Measurements from ENCODE around the gene ENPEP. TPM values are rescaled to one million over a fixed set of nuclear protein-coding genes. Genes with fewer than 3 reads are reported as not detected.
"Not testable (repeated sequence)": the region's sequence is repeated elsewhere in the genome, so short reads cannot be mapped to it uniquely, and the experiment has no call there.

ENPEP gene
- total and polyA plus RNA-seq, 5 donors: 2.5 to 6.8 (median 3.1) TPM

DNA sequence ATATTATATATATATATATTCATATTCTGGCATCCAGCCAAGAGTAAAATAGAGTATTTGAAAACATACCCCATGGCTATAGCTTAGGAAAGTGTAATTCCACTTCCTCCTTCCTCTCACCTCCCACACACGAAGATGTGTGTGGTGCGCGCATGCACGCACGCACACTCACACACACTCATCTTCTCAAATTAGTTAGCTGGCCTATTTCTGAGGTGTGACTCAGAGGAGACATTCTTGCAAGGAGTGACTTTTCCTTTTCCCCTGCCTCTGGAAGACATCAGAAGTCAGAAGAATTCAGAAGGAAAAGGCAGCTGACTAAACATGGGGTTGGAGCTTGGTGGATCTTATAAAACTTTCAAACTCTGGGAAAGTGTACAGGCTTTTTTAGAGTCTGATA is 8.8 kb downstream of the ENPEP start:
- no peak for DNase-seq
- peak in 1 of 2 donors; percentile 64 for ATAC-seq
- H3K27ac ChIP-seq (ENCODE audit: low read length): no peak overlapping the region
- intact Hi-C loops (cut with DNase I): no loop called here
- WGBS: 35% methylated on average over 5 of the region's 5 CpGs
- no peaks in the 10 kb centered on the region for H3K4me1 ChIP-seq (ENCODE audit: control insufficient read depth, insufficient read depth, low read length)
- no peaks in the 10 kb centered on the region for H3K9me3 ChIP-seq (ENCODE audit: control insufficient read depth, low read length)
- H3K27me3 ChIP-seq (ENCODE audit: control insufficient read depth, insufficient read depth): no peaks in the 10 kb centered on the region
- H3K4me3 ChIP-seq (ENCODE audit: low read length): no peak overlapping the region

DNA sequence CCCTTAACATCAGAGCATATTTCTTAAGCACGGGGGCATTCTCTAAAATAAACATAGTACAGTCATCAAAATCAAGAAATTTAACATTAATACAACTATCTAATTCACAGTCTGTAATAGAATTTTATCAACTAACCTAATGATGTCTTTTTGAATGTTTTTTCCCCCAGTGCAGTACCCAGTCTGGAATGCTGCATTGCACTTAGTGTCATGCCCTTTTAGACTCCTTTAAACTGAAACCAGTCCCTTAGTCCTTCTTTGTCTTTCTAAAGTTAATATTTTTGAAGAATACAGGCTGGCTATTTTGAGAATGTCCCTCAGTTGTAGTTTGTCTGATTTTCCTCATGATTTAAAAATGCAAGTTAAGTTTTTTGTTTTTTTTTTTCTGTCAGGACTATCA is 9.5 kb downstream of the ENPEP start:
- Histone ChIP-seq H3K9me3 (ENCODE audit: control insufficient read depth, low read length) (no peaks in the 10 kb centered on the region), H3K27me3 (ENCODE audit: control insufficient read depth, insufficient read depth) (no peaks in the 10 kb centered on the region), H3K4me3 (ENCODE audit: low read length) (no peak overlapping the region), H3K27ac (ENCODE audit: low read length) (no peak overlapping the region), H3K4me1 (ENCODE audit: control insufficient read depth, insufficient read depth, low read length) (no peaks in the 10 kb centered on the region)
- DNase-seq (no peak), ATAC-seq (no peak)
- WGBS: 50% methylated on average over 1 of the region's 1 CpG
- intact Hi-C loops (cut with DNase I): no loop called here

DNA sequence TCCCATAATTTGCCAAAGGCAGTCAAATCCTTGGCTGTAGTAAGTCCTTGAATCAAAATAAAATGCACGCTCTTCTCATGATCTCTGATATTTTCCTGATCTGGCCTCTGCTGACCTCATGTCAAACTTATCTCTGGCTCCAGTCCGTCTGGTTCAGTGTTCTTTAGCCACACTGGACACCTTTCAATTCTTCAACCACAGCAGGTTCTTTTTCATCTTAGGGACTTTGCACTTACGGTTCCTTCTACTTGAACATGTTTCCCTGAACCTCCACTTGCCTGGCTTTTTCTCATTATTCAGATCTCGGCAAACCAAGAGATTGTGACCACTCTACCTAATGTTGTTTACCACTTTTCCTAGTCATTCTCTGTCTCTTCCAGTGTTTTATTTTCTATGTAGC is 10.3 kb downstream of the ENPEP start:
- 39% methylated on average over 4 of the region's 4 CpGs for WGBS
- ATAC-seq (no peak), DNase-seq (no peak)
- H3K9me3 ChIP-seq (ENCODE audit: control insufficient read depth, low read length): no peaks in the 10 kb centered on the region
- no peak overlapping the region for H3K4me3 ChIP-seq (ENCODE audit: low read length)
- H3K4me1 ChIP-seq (ENCODE audit: control insufficient read depth, insufficient read depth, low read length): no peaks in the 10 kb centered on the region
- intact Hi-C loops (cut with DNase I): no loop called here
- H3K27me3 ChIP-seq (ENCODE audit: control insufficient read depth, insufficient read depth): no peaks in the 10 kb centered on the region
- H3K27ac ChIP-seq (ENCODE audit: low read length): no peak overlapping the region

DNA sequence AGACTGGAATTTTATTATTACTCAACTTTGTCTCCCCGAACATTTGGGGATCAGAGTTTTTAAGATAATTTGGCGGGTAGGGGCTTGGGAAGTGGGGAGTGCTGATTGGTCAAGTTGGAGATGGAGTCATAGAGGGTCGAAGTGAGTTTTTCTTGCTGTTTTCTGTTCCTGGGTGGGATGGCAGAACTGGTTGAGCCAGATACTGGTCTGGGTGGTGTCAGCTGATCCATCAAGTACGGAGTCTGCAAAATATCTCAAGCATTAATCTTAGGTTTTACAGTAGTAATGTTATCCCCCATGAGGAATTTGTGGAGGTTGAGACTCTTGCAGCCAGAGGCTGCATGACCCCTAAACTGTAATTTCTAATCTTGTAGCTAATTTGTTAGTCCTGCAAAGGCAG is 10.9 kb downstream of the ENPEP start:
- DNase-seq; intact Hi-C loops (cut with DNase I); H3K4me1 ChIP-seq (ENCODE audit: control insufficient read depth, insufficient read depth, low read length); ATAC-seq; H3K27ac ChIP-seq (ENCODE audit: low read length); H3K27me3 ChIP-seq (ENCODE audit: control insufficient read depth, insufficient read depth); H3K4me3 ChIP-seq (ENCODE audit: low read length); H3K9me3 ChIP-seq (ENCODE audit: control insufficient read depth, low read length): not testable (repeated sequence)
- 76% methylated on average over 4 of the region's 4 CpGs for WGBS

DNA sequence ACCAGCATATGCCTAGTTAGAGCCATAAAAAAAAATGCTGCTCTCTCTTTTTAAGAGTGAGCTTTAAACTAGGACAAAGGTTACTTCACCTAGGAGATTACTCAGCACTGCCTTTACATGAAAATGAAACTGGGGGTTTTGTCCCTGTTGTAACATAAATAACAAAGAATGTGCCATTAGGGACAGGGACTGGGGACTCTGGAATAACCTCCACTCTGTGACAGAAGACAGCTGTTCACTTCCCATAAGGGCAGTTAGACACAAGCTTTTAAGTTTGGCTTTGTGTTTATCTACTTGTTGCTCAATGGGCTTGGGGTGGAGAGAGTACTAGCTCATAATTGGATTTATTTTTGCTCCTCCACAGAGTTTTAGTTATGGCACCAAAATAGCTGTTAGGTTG is 11.9 kb downstream of the ENPEP start:
- Histone ChIP-seq H3K9me3 (ENCODE audit: control insufficient read depth, low read length) (no peaks in the 10 kb centered on the region), H3K27me3 (ENCODE audit: control insufficient read depth, insufficient read depth) (no peaks in the 10 kb centered on the region), H3K4me3 (ENCODE audit: low read length) (no peak overlapping the region), H3K27ac (ENCODE audit: low read length) (no peak overlapping the region), H3K4me1 (ENCODE audit: control insufficient read depth, insufficient read depth, low read length) (no peaks in the 10 kb centered on the region)
- no peak for DNase-seq
- intact Hi-C loops (cut with DNase I): no loop called here
- ATAC-seq: peak; percentile 82 to 91

DNA sequence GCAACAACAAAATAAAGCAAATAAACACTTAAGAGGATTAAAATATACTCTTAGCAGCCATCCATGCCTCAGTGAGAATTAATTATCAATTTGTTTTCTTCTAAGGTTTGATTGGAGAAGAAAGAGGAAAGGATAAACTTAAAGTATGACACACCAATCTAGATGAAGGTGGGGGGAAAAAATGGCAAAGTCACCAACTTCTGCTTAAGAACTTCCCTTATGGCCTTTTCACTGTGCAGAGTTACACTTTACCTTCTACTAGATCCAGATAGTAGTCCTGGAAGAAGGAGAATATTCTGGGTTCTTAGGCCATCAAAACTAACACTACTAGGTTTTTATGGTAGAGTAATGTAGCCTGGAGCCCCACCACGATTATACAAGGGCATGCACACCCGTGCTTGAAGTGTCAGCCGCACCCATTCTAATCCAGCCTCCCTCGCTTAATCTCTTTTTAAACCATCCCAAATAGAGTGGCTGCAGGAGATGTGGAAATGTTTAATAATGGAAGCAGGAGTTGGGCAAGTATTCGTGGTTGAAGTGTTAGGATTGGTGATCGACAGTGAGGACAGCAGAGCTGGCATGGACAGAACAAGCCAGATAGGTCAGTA is 14.1 kb downstream of the ENPEP start:
- 65% methylated on average over 6 of the region's 6 CpGs for WGBS
- intact Hi-C loops (cut with DNase I): no loop called here
- Histone ChIP-seq H3K4me1 (ENCODE audit: control insufficient read depth, insufficient read depth, low read length) (no peaks in the 10 kb centered on the region), H3K4me3 (ENCODE audit: low read length) (no peak overlapping the region), H3K27ac (ENCODE audit: low read length) (no peak overlapping the region), H3K27me3 (ENCODE audit: control insufficient read depth, insufficient read depth) (no peaks in the 10 kb centered on the region), H3K9me3 (ENCODE audit: control insufficient read depth, low read length) (no peaks in the 10 kb centered on the region)
- no peak for DNase-seq
- no peak for ATAC-seq

DNA sequence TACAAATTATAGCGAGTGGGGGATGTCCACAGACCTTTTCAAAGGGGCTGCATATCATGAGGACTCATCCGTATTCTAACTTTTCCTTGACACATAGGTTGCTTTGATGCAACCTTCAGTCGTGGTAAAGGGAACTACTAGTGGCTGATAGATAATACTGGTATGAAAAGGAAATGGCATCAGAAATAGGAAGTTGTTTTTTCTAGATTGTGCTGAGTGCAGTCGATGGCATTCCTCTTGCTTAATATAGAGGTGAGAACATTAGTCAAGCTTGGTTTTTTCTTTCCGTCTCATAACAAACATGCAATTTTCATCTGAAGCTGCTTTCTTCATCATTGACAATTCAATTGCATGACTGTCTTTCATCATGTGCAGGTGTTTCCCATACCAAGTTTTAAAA is 16.6 kb downstream of the ENPEP start:
- no peaks in the 10 kb centered on the region for H3K27me3 ChIP-seq (ENCODE audit: control insufficient read depth, insufficient read depth)
- DNase-seq (no peak), ATAC-seq (no peak)
- H3K4me1 ChIP-seq (ENCODE audit: control insufficient read depth, insufficient read depth, low read length): no peaks in the 10 kb centered on the region
- H3K27ac ChIP-seq (ENCODE audit: low read length): no peak overlapping the region
- H3K4me3 ChIP-seq (ENCODE audit: low read length): no peak overlapping the region
- intact Hi-C loops (cut with DNase I): no loop called here
- H3K9me3 ChIP-seq (ENCODE audit: control insufficient read depth, low read length): no peaks in the 10 kb centered on the region
- WGBS: 63% methylated on average over 5 of the region's 5 CpGs

DNA sequence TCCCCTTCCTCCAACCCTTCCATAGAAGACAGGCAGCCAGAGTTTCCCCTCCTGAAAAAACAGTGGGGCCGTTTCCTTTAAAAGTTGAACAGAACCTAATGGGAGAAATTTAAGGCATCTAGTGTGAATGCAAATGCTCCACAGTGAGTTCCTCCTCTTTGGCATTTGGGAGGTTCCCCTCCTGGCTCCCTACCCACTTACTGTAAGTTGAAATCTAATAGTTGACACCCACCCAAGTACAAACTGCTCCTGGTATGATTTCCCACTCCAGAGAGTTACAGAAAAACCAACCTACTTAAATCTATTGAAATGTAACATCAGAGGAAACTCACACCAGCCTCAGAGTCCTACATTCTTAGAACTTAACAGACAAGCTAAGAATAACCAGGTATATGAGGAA is 17.6 kb downstream of the ENPEP start:
- Histone ChIP-seq H3K27ac (ENCODE audit: low read length) (no peak overlapping the region), H3K9me3 (ENCODE audit: control insufficient read depth, low read length) (no peaks in the 10 kb centered on the region), H3K4me3 (ENCODE audit: low read length) (no peak overlapping the region), H3K27me3 (ENCODE audit: control insufficient read depth, insufficient read depth) (no peaks in the 10 kb centered on the region), H3K4me1 (ENCODE audit: control insufficient read depth, insufficient read depth, low read length) (no peaks in the 10 kb centered on the region)
- no peak for DNase-seq
- no peak for ATAC-seq
- intact Hi-C loops (cut with DNase I): no loop called here
- WGBS: 21% methylated on average over 1 of the region's 1 CpG

DNA sequence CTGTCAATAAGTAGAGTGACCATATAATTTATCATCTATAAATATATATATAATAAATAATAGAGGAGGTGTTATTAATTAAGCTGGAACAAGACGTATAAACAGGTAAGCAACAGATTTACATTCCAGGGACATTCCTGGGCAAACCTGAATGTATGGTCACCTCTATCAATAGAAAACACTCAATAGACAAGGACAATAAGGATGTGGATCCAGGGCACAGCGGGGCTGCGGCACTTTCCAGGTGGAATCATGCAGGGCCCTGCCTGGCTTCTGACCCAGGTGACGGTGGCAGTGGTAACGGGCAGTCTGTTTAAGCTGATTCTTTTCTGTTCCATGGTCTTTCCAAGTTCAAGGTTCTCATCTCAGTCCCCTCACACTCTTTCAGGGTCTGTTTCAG is 22.5 kb downstream of the ENPEP start:
- no peak for DNase-seq
- WGBS: 93% methylated on average over 5 of the region's 5 CpGs
- no peaks in the 10 kb centered on the region for H3K9me3 ChIP-seq (ENCODE audit: control insufficient read depth, low read length)
- no peak overlapping the region for H3K4me3 ChIP-seq (ENCODE audit: low read length)
- no peak for ATAC-seq
- H3K27ac ChIP-seq (ENCODE audit: low read length): no peak overlapping the region
- intact Hi-C loops (cut with DNase I): no loop called here
- H3K27me3 ChIP-seq (ENCODE audit: control insufficient read depth, insufficient read depth): no peaks in the 10 kb centered on the region
- H3K4me1 ChIP-seq (ENCODE audit: control insufficient read depth, insufficient read depth, low read length): no peaks in the 10 kb centered on the region

DNA sequence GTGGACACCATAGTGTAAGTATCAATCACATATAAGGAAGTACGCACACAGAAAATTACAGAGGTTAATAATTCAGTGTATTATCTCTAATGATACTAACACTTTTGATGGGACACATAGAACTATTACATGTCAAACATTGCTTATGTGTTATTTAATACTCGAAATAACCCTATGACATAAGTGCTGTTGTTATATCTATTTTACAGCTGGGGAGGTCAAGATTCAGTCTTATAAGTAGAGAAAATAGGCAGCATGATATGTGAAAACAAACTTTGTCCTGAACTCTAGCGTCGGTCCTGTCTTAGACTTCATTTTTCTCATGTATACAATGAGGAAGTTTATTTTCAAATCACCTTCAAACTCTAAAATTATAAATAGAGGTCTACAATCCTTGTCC is 23.2 kb downstream of the ENPEP start:
- WGBS: 78% methylated on average over 4 of the region's 4 CpGs
- Histone ChIP-seq H3K27me3 (ENCODE audit: control insufficient read depth, insufficient read depth) (no peaks in the 10 kb centered on the region), H3K27ac (ENCODE audit: low read length) (no peak overlapping the region), H3K4me3 (ENCODE audit: low read length) (no peak overlapping the region), H3K4me1 (ENCODE audit: control insufficient read depth, insufficient read depth, low read length) (no peaks in the 10 kb centered on the region), H3K9me3 (ENCODE audit: control insufficient read depth, low read length) (no peaks in the 10 kb centered on the region)
- no peak for ATAC-seq
- intact Hi-C loops (cut with DNase I): no loop called here
- DNase-seq: no peak

DNA sequence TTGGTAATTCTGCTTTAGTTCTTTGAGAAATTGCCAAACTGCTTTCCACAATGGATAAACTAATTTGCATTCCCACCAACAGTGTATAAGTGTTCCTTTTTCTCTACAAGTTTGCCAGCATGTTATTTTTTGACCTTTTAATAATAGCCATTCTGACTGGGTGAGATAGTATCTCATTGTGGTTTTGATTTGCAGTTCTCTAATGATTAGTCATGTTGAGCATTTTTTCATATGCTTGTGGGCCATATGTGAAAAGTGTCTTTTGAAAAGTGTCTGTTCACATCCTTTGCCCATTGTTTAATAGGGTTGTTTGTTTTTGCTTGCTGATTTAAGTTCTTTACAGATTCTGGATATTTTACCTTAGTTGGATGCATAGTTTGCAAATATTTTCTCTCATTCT is 25.9 kb downstream of the ENPEP start:
- intact Hi-C loops (cut with DNase I): no loop called here
- no peak overlapping the region for H3K4me3 ChIP-seq (ENCODE audit: low read length)
- no peaks in the 10 kb centered on the region for H3K27me3 ChIP-seq (ENCODE audit: control insufficient read depth, insufficient read depth)

More for the DNA sequence above, 25.9 kb downstream of the ENPEP start:
- Histone ChIP-seq H3K27ac (ENCODE audit: low read length) (no peak overlapping the region), H3K9me3 (ENCODE audit: control insufficient read depth, low read length) (no peaks in the 10 kb centered on the region), H3K4me1 (ENCODE audit: control insufficient read depth, insufficient read depth, low read length) (no peaks in the 10 kb centered on the region)
- ATAC-seq (no peak), DNase-seq (no peak)
